HepG2 (cell line): Measurements from ENCODE around the gene ESRP2. TPM values are rescaled to one million over a fixed set of nuclear protein-coding genes. Genes with fewer than 3 reads are reported as not detected.

ENCODE experiments used
- DNMT3B ChIP-seq: conservative IDR thresholded peaks from 2 replicates; pipeline ENCODE4 v1.6.1; 2016; ENCODE audit warnings: missing biosample characterization, control low read depth
- E2F5 ChIP-seq: sonication (generic); formaldehyde crosslinking; conservative IDR thresholded peaks from 2 replicates; pipeline ENCODE4 v1.4.0; 2020; ENCODE audit warnings: missing genetic modification reagents
- FOXP1 ChIP-seq, 2 experiments: fragments of 450-650 bp in 1 of 2; IDR thresholded peaks; 2 replicates each; pipeline ENCODE4 v1.6.1; 2017 to 2018; ENCODE audit warnings: antibody characterized with exemption in 1 of 2
- GLMP ChIP-seq: sonication (generic); formaldehyde crosslinking; IDR thresholded peaks from 2 replicates; pipeline ENCODE4 v1.9.0; 2021; ENCODE audit warnings: missing genetic modification reagents, mild to moderate bottlenecking, borderline replicate concordance
- HDAC2 ChIP-seq: sonication (generic); formaldehyde crosslinking; IDR thresholded peaks from 2 replicates; pipeline ENCODE4 v1.4.0; 2020; ENCODE audit warnings: missing genetic modification reagents
- JDP2 ChIP-seq: sonication (generic); formaldehyde crosslinking; IDR thresholded peaks from 2 replicates; pipeline ENCODE4 v1.8.1; 2022; ENCODE audit warnings: missing genetic modification reagents, borderline replicate concordance
- MAF1 ChIP-seq: sonication (generic); formaldehyde crosslinking; IDR thresholded peaks from 2 replicates; pipeline ENCODE4 v1.5.0; 2020; ENCODE audit warnings: missing genetic modification reagents, borderline replicate concordance
- MTA3 ChIP-seq: sonication (generic); formaldehyde crosslinking; IDR thresholded peaks from 2 replicates; pipeline ENCODE4 v1.4.0; 2020; ENCODE audit warnings: missing genetic modification reagents
- MXD4 ChIP-seq: IDR thresholded peaks from 2 replicates; pipeline ENCODE4 v1.6.1; 2016; ENCODE audit warnings: mild to moderate bottlenecking, missing biosample characterization, missing genetic modification reagents
- MXI1 ChIP-seq: IDR thresholded peaks from 3 replicates; pipeline ENCODE4 v1.6.1; 2012; ENCODE audit warnings: low read depth, low read length, inconsistent platforms, borderline replicate concordance
- MYNN ChIP-seq: sonication (generic); formaldehyde crosslinking; IDR thresholded peaks from 2 replicates; pipeline ENCODE4 v1.4.0; 2020; ENCODE audit warnings: mild to moderate bottlenecking, low read depth, missing genetic modification reagents
- NAIF1 ChIP-seq: sonication (generic); formaldehyde crosslinking; IDR thresholded peaks from 2 replicates; pipeline ENCODE4 v1.5.0; 2020; ENCODE audit warnings: mild to moderate bottlenecking, missing genetic modification reagents, borderline replicate concordance
- NCOA5 ChIP-seq: sonication (generic); formaldehyde crosslinking; IDR thresholded peaks from 2 replicates; pipeline ENCODE4 v1.4.0; 2020; ENCODE audit warnings: missing genetic modification reagents
- PAWR ChIP-seq: sonication (generic); formaldehyde crosslinking; IDR thresholded peaks from 2 replicates; pipeline ENCODE4 v1.4.0; 2020; ENCODE audit warnings: missing genetic modification reagents, mild to moderate bottlenecking, borderline replicate concordance
- PITX1 ChIP-seq: sonication (generic); formaldehyde crosslinking; IDR thresholded peaks from 2 replicates; pipeline ENCODE4 v1.5.1; 2020; ENCODE audit warnings: mild to moderate bottlenecking, missing genetic modification reagents
- PTBP1 ChIP-seq: fragments of 200-400 bp; formaldehyde crosslinking; IDR thresholded peaks from 2 replicates; pipeline ENCODE4 v1.6.1; 2018; ENCODE audit warnings: low read length, low read depth; ENCODE audit not compliant: poor library complexity, severe bottlenecking
- RBAK ChIP-seq: sonication (generic); formaldehyde crosslinking; IDR thresholded peaks from 2 replicates; pipeline ENCODE4 v1.5.1; 2020; ENCODE audit warnings: mild to moderate bottlenecking, missing genetic modification reagents
- SP1 ChIP-seq, 2 experiments: fragments of 450-650 bp in 1 of 2; sonication (generic) in 1 of 2; formaldehyde crosslinking in 1 of 2; IDR thresholded peaks; 2 replicates each; pipeline versions ENCODE4 v1.4.0 to v1.6.1; 2016 to 2020; ENCODE audit warnings: missing genetic modification reagents in 1 of 2
- ZBTB14 ChIP-seq: sonication (generic); formaldehyde crosslinking; IDR thresholded peaks from 2 replicates; pipeline ENCODE4 v1.4.0; 2020; ENCODE audit warnings: missing genetic modification reagents
- ZFP62 ChIP-seq: sonication (generic); formaldehyde crosslinking; IDR thresholded peaks from 2 replicates; pipeline ENCODE4 v1.4.0; 2020; ENCODE audit warnings: missing genetic modification reagents
- ZFP82 ChIP-seq: sonication (generic); formaldehyde crosslinking; IDR thresholded peaks from 2 replicates; pipeline ENCODE4 v1.5.1; 2020; ENCODE audit warnings: mild to moderate bottlenecking, missing genetic modification reagents, borderline replicate concordance
- ZGPAT ChIP-seq: IDR thresholded peaks from 2 replicates; pipeline ENCODE4 v1.6.1; 2016; ENCODE audit warnings: mild to moderate bottlenecking
- ZNF3 ChIP-seq: IDR thresholded peaks from 2 replicates; pipeline ENCODE4 v1.7.0; 2017; ENCODE audit warnings: inconsistent platforms
- ZNF431 ChIP-seq: sonication (generic); formaldehyde crosslinking; IDR thresholded peaks from 2 replicates; pipeline ENCODE4 v1.9.0; 2022; ENCODE audit warnings: missing genetic modification reagents, low read depth, mild to moderate bottlenecking, borderline replicate concordance
- ZNF782 ChIP-seq: sonication (generic); formaldehyde crosslinking; IDR thresholded peaks from 2 replicates; pipeline ENCODE4 v1.4.0; 2020; ENCODE audit warnings: missing genetic modification reagents, mild to moderate bottlenecking, borderline replicate concordance
- ZNF883 ChIP-seq: sonication (generic); formaldehyde crosslinking; IDR thresholded peaks from 2 replicates; pipeline ENCODE4 v1.5.1; 2020; ENCODE audit warnings: mild to moderate bottlenecking, missing genetic modification reagents; ENCODE audit errors: not compliant biosample characterization
- polyA plus RNA-seq, 8 experiments: library from polyadenylated mRNA; depleted of rRNA in 3 of 8; stranded (reverse) in 7 of 8; unstranded in 1 of 8; fragments of >200 nt; fragmentation: Illumina TruSeq in 4 of 8; extraction: Trizol in 4 of 8; gene quantifications; 2 replicates each; pipeline versions ENCODE4 v1.2.1 to v1.2.3, GENCODE V29; 2011 to 2016; ENCODE audit warnings: low read depth in 4 of 8, missing spikeins in 1 of 8, mixed read lengths in 1 of 8; ENCODE audit not compliant: insufficient read depth in 1 of 8
- total RNA-seq, 5 experiments: library from RNA; depleted of rRNA; stranded (reverse); fragments of >200 nt; fragmentation: Illumina TruSeq; extraction: Trizol; gene quantifications; 2 replicates each; pipeline ENCODE4 v1.2.3, GENCODE V29; 2016; ENCODE audit warnings: low read depth in 1 of 5

The ESRP2 gene
- total and polyA plus RNA-seq, 2 of the 13 experiments (the other 11 are each of a cell fraction or from before 2014, with no cell fraction given), result 21.1 to 32.4 TPM

- TF ChIP-seq ZGPAT (CRISPR knock-in tag) (peak; percentile 98), MTA3 (CRISPR knock-in tag) (no peak), MAF1 (no peak), GLMP (CRISPR knock-in tag) (no peak; the same call in 1 of the 2 replicates), HDAC2 (CRISPR knock-in tag) (peak; percentile 98), ZFP62 (no peak), ZNF883 (no peak), ZNF782 (no peak), JDP2 (CRISPR knock-in tag) (no peak; the same call in 1 of the 2 replicates), ZNF431 (CRISPR knock-in tag) (peak; percentile 33; the same call in 1 of the 2 replicates), E2F5 (CRISPR knock-in tag) (no peak), ZBTB14 (CRISPR knock-in tag) (no peak), SP1 (IDR thresholded peaks at IDR 0.05) (no peak), SP1 (CRISPR knock-in tag; IDR thresholded peaks at IDR 0.05) (0 out of 2 replicates have a peak, but pooled peaks have one; percentile 23), PTBP1 (no peak), NCOA5 (CRISPR knock-in tag) (no peak), MXD4 (peak; percentile 82), MXI1 (peak; percentile 62; the same call in 1 of the 3 replicates), RBAK (CRISPR knock-in tag) (no peak), PITX1 (0 out of 2 replicates have a peak, but pooled peaks have one; percentile 55), NAIF1 (0 out of 2 replicates have a peak, but pooled peaks have one; percentile 67), DNMT3B (CRISPR knock-in tag) (peak; percentile 93), ZNF3 (CRISPR knock-in tag) (no peak), PAWR (CRISPR knock-in tag) (0 out of 2 replicates have a peak, but pooled peaks have one; percentile 64), FOXP1 (IDR thresholded peaks at IDR 0.05) (no peak), FOXP1 (CRISPR knock-in tag; IDR thresholded peaks at IDR 0.05) (peak; percentile 85; the same call in 1 of the 2 replicates), ZFP82 (0 out of 2 replicates have a peak, but pooled peaks have one; percentile 28), MYNN (CRISPR knock-in tag) (no peak)
These were observed 29.4 kb upstream of the ESRP2 start (continued) for GRCh38 chr16:68265078-68265920.
